IMR-90 (cell line): ENCODE measurements around the gene ZDHHC6. TPM values are rescaled to one million over a fixed set of nuclear protein-coding genes. Genes with fewer than 3 reads are reported as not detected.

ENCODE experiments used
- ATAC-seq: fragments of 200-7000 bp; cut with Tn5 transposase; 2 replicates; pipeline ENCODE4 v1.9.1; 2020; ENCODE audit warnings: low read depth, mild to moderate bottlenecking, moderate library complexity
- BruUV-seq: library from RNA; stranded (reverse); fragments of 400-500 nt; replicated peaks from 2 replicates; lab custom pipeline; 2021; lab: Mats Ljungman, UMichigan
- CTCF ChIA-PET: fragments of 300-600 bp; formaldehyde crosslinking; extraction: SDS; loops from one replicate; lab custom pipeline; 2021; ENCODE audit warnings: antibody characterized with exemption; lab: Yijun Ruan, JAX
- POLR2A ChIA-PET: fragments of 300-600 bp; sonication (Branson Sonifier 250); formaldehyde crosslinking; loops from one replicate; lab custom pipeline; 2022; ENCODE audit warnings: antibody characterized with exemption; ENCODE audit not compliant: unreplicated experiment; lab: Charles Lee
- DNase-seq: peaks from one replicate; pipeline ENCODE4 v3.0.0; 2013
- H2AFZ ChIP-seq: replicated peaks from 2 replicates; pipeline ENCODE3; 2013; ENCODE audit warnings: low read length, mild to moderate bottlenecking; ENCODE audit not compliant: poor library complexity
- H2AK5ac ChIP-seq: 2 replicates; pipeline ENCODE4 v1.6.1; 2013; ENCODE audit warnings: low read depth, low read length, inconsistent platforms
- H2AK9ac ChIP-seq: replicated peaks from 2 replicates; pipeline ENCODE3; 2013; ENCODE audit warnings: mild to moderate bottlenecking, low read depth, low read length, moderate library complexity; ENCODE audit not compliant: poor library complexity
- H2BK120ac ChIP-seq: 2 replicates; pipeline ENCODE4 v1.6.1; 2013; ENCODE audit warnings: low read depth, low read length, inconsistent platforms
- H2BK15ac ChIP-seq: 3 replicates; pipeline ENCODE4 v1.6.1; 2013; ENCODE audit warnings: low read depth, low read length, inconsistent platforms
- H2BK20ac ChIP-seq: 2 replicates; pipeline ENCODE4 v1.6.1; 2013; ENCODE audit warnings: low read depth, mild to moderate bottlenecking, inconsistent platforms, low read length, moderate library complexity
- H2BK5ac ChIP-seq: 2 replicates; pipeline ENCODE4 v1.6.1; 2013; ENCODE audit warnings: mild to moderate bottlenecking, low read depth, low read length, inconsistent platforms; ENCODE audit not compliant: poor library complexity, severe bottlenecking
- H3K14ac ChIP-seq: replicated peaks from 2 replicates; pipeline ENCODE4 v1.6.1; 2013; ENCODE audit warnings: low read depth, low read length, inconsistent platforms
- H3K18ac ChIP-seq: 2 replicates; pipeline ENCODE4 v1.6.1; 2013; ENCODE audit warnings: low read depth, low read length, control low read depth
- H3K23ac ChIP-seq: 2 replicates; pipeline ENCODE4 v1.6.1; 2013; ENCODE audit warnings: low read depth, low read length, inconsistent platforms
- H3K27ac ChIP-seq: 2 replicates; pipeline ENCODE4 v1.5.1; 2013; ENCODE audit warnings: mild to moderate bottlenecking, control low read depth, low read length; ENCODE audit not compliant: insufficient read depth
- H3K27me3 ChIP-seq: 2 replicates; pipeline ENCODE4 v1.6.1; 2013; ENCODE audit warnings: low read length; ENCODE audit not compliant: control insufficient read depth, insufficient read depth
- H3K36me3 ChIP-seq: 2 replicates; pipeline ENCODE4 v1.6.1; 2013; ENCODE audit warnings: low read length, mixed read lengths; ENCODE audit not compliant: control insufficient read depth, insufficient read depth
- H3K4ac ChIP-seq: 2 replicates; pipeline ENCODE4 v1.6.1; 2013; ENCODE audit warnings: low read depth, low read length, inconsistent platforms
- H3K4me1 ChIP-seq: 2 replicates; pipeline ENCODE4 v1.6.1; 2013; ENCODE audit warnings: low read length, mixed read lengths; ENCODE audit not compliant: control insufficient read depth, insufficient read depth
- H3K4me2 ChIP-seq: 2 replicates; pipeline ENCODE4 v1.6.1; 2013; ENCODE audit warnings: low read depth, mild to moderate bottlenecking, control low read depth, low read length, moderate library complexity
- H3K4me3 ChIP-seq: 2 replicates; pipeline ENCODE4 v1.5.1; 2013; ENCODE audit warnings: low read depth, mild to moderate bottlenecking, control low read depth, low read length, moderate library complexity; ENCODE audit not compliant: insufficient read depth
- H3K56ac ChIP-seq: 2 replicates; pipeline ENCODE4 v1.6.1; 2013; ENCODE audit warnings: low read length, inconsistent platforms; ENCODE audit not compliant: insufficient read depth; ENCODE audit errors: extremely low read depth
- H3K79me1 ChIP-seq, 2 experiments: 2 replicates each; pipeline ENCODE4 v1.6.1; 2013; ENCODE audit warnings: low read length in 2 of 2, inconsistent platforms in 1 of 2, low read depth in 1 of 2
- H3K9ac ChIP-seq: 2 replicates; pipeline ENCODE4 v1.6.1; 2013; ENCODE audit warnings: low read depth, low read length, control low read depth
- H3K9me1 ChIP-seq: 2 replicates; pipeline ENCODE4 v1.6.1; 2013; ENCODE audit warnings: low read length, inconsistent platforms; ENCODE audit not compliant: insufficient read depth
- H3K9me3 ChIP-seq: 2 replicates; pipeline ENCODE4 v1.6.1; 2013; ENCODE audit warnings: low read length; ENCODE audit not compliant: control insufficient read depth, insufficient read depth
- H4K20me1 ChIP-seq: 2 replicates; pipeline ENCODE4 v1.6.1; 2013; ENCODE audit warnings: low read length, inconsistent platforms; ENCODE audit not compliant: insufficient read depth
- H4K5ac ChIP-seq: 2 replicates; pipeline ENCODE4 v1.6.1; 2013; ENCODE audit warnings: mild to moderate bottlenecking, low read depth, low read length, control low read depth
- H4K8ac ChIP-seq, 2 experiments: 2 replicates each; pipeline ENCODE4 v1.6.1; 2013; ENCODE audit warnings: low read depth in 2 of 2, low read length in 2 of 2, control low read depth in 1 of 2, inconsistent platforms in 1 of 2
- H4K91ac ChIP-seq: 2 replicates; pipeline ENCODE4 v1.6.1; 2013; ENCODE audit warnings: low read depth, low read length, inconsistent platforms; ENCODE audit not compliant: insufficient read depth
- BHLHE40 ChIP-seq: fragments of 150-350 bp; IDR thresholded peaks from 2 replicates; pipeline ENCODE4 v1.6.1; 2016; ENCODE audit warnings: mild to moderate bottlenecking, low read depth, low read length
- ELK1 ChIP-seq: fragments of 150-350 bp; IDR thresholded peaks from 2 replicates; pipeline ENCODE4 v1.6.1; 2016; ENCODE audit warnings: low read depth, mild to moderate bottlenecking, low read length, moderate library complexity, borderline replicate concordance
- MAFK ChIP-seq: IDR thresholded peaks from 2 replicates; pipeline ENCODE4 v1.6.1; 2012; ENCODE audit warnings: low read depth, low read length, improper control_type of control experiment
- MAZ ChIP-seq: IDR thresholded peaks from 2 replicates; pipeline ENCODE4 v1.6.1; 2012; ENCODE audit warnings: low read depth, mild to moderate bottlenecking, low read length, improper control_type of control experiment, moderate library complexity, borderline replicate concordance
- NFE2L2 ChIP-seq: fragments of 150-350 bp; IDR thresholded peaks from 2 replicates; pipeline ENCODE4 v1.6.1; 2016; ENCODE audit warnings: low read depth, mild to moderate bottlenecking, low read length
- POLR2A ChIP-seq: IDR thresholded peaks from 2 replicates; pipeline ENCODE4 v1.6.1; 2012; ENCODE audit warnings: mild to moderate bottlenecking, low read depth, low read length
- RAD21 ChIP-seq: IDR thresholded peaks from 2 replicates; pipeline ENCODE4 v1.6.1; 2012; ENCODE audit warnings: low read length, improper control_type of control experiment
- RFX5 ChIP-seq: IDR thresholded peaks from 2 replicates; pipeline ENCODE4 v1.8.0; 2012; ENCODE audit warnings: low read depth, mild to moderate bottlenecking, low read length, moderate library complexity
- SMC3 ChIP-seq: fragments of 150-350 bp; IDR thresholded peaks from 2 replicates; pipeline ENCODE4 v1.6.1; 2016; ENCODE audit warnings: low read depth, mild to moderate bottlenecking, antibody characterized with exemption, low read length, moderate library complexity
- WGBS, 2 experiments: methylation state at CpG; one replicate each; pipeline versions ENCODE4 v1.1.5 to v1.1.7; 2013; ENCODE audit warnings: missing lambda C conversion rate in 2 of 2; ENCODE audit not compliant: insufficient read length in 1 of 2; ENCODE audit errors: extremely low coverage in 2 of 2; 5-methylcytosine and 5-hydroxymethylcytosine counted together
- dilution Hi-C: fragments of 300-500 bp; cut with HindIII; formaldehyde crosslinking; loops from one replicate; pipeline ENCODE4 v1.14.3; 2018; ENCODE audit warnings: low sequenced_read_pairs; ENCODE audit not compliant: unreplicated experiment
- in situ Hi-C: fragments of 300-500 bp; cut with MboI; formaldehyde crosslinking; loops from 3 replicates; pipeline ENCODE4 v1.14.3; 2019; ENCODE audit warnings: low sequenced_read_pairs, inconsistent platforms, mixed read lengths
- intact Hi-C: fragments of 100-400 bp; cut with micrococcal nuclease; formaldehyde crosslinking; loops from 2 replicates; pipeline ENCODE4 v1.10.0; 2022
- polyA plus RNA-seq, 3 experiments: library from polyadenylated mRNA; depleted of rRNA; stranded (reverse); fragments of >200 nt; gene quantifications; 2 replicates each; pipeline ENCODE4 v1.2.3, GENCODE V29; 2012; ENCODE audit warnings: low replicate concordance in 1 of 3
- total RNA-seq: library from RNA; depleted of rRNA; stranded (reverse); fragments of >200 nt; gene quantifications from 2 replicates; pipeline ENCODE4 v1.2.3, GENCODE V29; 2012
- TF ChIP-seq, protein P1 (sequence below): fragments of 150-350 bp; IDR thresholded peaks from 2 replicates; pipeline ENCODE4 v1.6.1; 2017; ENCODE audit warnings: mild to moderate bottlenecking, antibody characterized with exemption, low read length, low read depth

The ZDHHC6 gene
- total and polyA plus RNA-seq, 2 of the 4 experiments (the other 2 are of a cell fraction) = 17.4 to 21.6 TPM

DNA sequence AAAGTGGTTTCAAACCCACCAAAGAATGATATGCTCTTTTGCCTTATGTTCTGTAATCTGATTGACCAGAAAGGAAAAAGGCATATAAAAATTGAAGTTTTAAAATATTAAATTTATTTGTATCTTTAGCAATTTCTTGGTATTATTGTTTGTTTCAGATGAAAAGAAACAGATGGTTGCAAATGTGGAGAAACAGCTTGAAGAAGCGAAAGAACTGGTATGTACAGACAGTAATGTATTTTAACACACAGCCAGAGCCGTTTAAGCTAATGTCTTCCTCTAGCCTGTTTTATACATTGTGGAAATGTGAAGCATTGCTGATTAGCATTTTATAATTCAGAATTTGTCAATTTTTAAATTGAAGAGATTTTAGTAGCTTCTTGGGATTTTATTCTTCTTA, 13.7 kb upstream of the ZDHHC6 start:
- BruUV-seq = no TSS peak
- in situ Hi-C loops = no loop called here

More for the DNA sequence above, 13.7 kb upstream of the ZDHHC6 start:
- DNase-seq (no peak), ATAC-seq (no peak)
- Histone ChIP-seq H3K79me1 (peaks cover 21 to 23% of the 10 kb centered on the region in 2 experiments), H3K27ac (no peak overlapping the region), H4K20me1 (no peaks in the 10 kb centered on the region), H3K4me2 (no peak overlapping the region), H2BK20ac (no peak overlapping the region), H3K18ac (no peak overlapping the region), H3K4me1 (0 out of 2 replicates have a peak, but pooled peaks cover 2% of the 10 kb centered on the region), H3K27me3 (no peaks in the 10 kb centered on the region), H3K23ac (no peak overlapping the region), H3K14ac (no peak overlapping the region), H4K91ac (no peak overlapping the region), H2AFZ (no peak overlapping the region), H3K9me3 (no peaks in the 10 kb centered on the region), H2AK5ac (no peak overlapping the region), H2BK15ac (no peak overlapping the region), H2BK120ac (no peak overlapping the region; the same call in 1 of the 2 replicates), H4K5ac (no peak overlapping the region), H3K9ac (no peak overlapping the region), H2BK5ac (no peak overlapping the region), H4K8ac (0 out of 4 replicates have a peak overlapping the region, but pooled peaks of 1 of the 2 experiments have one; percentile 15), H3K4me3 (no peak overlapping the region), H3K4ac (no peak overlapping the region), H2AK9ac (no peak overlapping the region), H3K36me3 (peaks cover 9% of the 10 kb centered on the region), H3K56ac (no peak overlapping the region), H3K9me1 (peaks cover 2% of the 10 kb centered on the region; the same call in 1 of the 2 replicates)
- dilution Hi-C loops (no loop called here), intact Hi-C loops (no loop called here)
- WGBS, 2 experiments = no CpG with 5 or more reads among the region's 2 CpGs
- ChIA-PET POLR2A (interaction anchor here (0.7 to 0.8 kb wide), 2 partner anchors 12 to 512 kb away, joined by 3 read pairs; no protein-coding TSS in a partner anchor), CTCF (no interaction called here)
- no peak for TF ChIP-seq RFX5
- no peak for TF ChIP-seq SMC3
- TF ChIP-seq ELK1 = no peak
- no peak for TF ChIP-seq MAFK
- no peak for TF ChIP-seq POLR2A
- TF ChIP-seq NFE2L2 = no peak
- no peak for TF ChIP-seq RAD21
- TF ChIP-seq BHLHE40 = no peak
- no peak for TF ChIP-seq MAZ
- TF ChIP-seq, protein P1, sequence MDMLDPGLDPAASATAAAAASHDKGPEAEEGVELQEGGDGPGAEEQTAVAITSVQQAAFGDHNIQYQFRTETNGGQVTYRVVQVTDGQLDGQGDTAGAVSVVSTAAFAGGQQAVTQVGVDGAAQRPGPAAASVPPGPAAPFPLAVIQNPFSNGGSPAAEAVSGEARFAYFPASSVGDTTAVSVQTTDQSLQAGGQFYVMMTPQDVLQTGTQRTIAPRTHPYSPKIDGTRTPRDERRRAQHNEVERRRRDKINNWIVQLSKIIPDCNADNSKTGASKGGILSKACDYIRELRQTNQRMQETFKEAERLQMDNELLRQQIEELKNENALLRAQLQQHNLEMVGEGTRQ = no peak
